GM12878 (cell line): ENCODE measurements around the gene UBAC2. TPM values are rescaled to one million over a fixed set of nuclear protein-coding genes. Genes with fewer than 3 reads are reported as not detected.

Experiments used
- CREB1 ChIP-seq: IDR thresholded peaks from 2 replicates; pipeline ENCODE4 v1.6.1; 2012; ENCODE audit warnings: low read depth, mild to moderate bottlenecking, inconsistent platforms
- E2F8 ChIP-seq: fragments of 450-650 bp; IDR thresholded peaks from 2 replicates; pipeline ENCODE4 v1.6.1; 2018; ENCODE audit warnings: mild to moderate bottlenecking, low read depth, moderate library complexity; ENCODE audit not compliant: partially characterized antibody
- EED ChIP-seq: sonication (generic); IDR thresholded peaks from 2 replicates; pipeline ENCODE4 v1.6.1; 2016; ENCODE audit warnings: antibody characterized with exemption, low read depth
- EGR1 ChIP-seq, 2 experiments: IDR thresholded peaks; 1 replicate in 1 of 2; 2 replicates in 1 of 2; pipeline ENCODE4 v1.6.1; 2011 to 2012; ENCODE audit warnings: low read depth in 2 of 2, low read length in 2 of 2, borderline replicate concordance in 1 of 2, mild to moderate bottlenecking in 1 of 2, moderate library complexity in 1 of 2
- EZH2 ChIP-seq: IDR thresholded peaks from 2 replicates; pipeline ENCODE4 v1.6.1; 2012; ENCODE audit warnings: low read depth, mild to moderate bottlenecking, control low read depth, inconsistent platforms, low read length, borderline replicate concordance; ENCODE audit not compliant: control insufficient read depth
- GATAD2B ChIP-seq: fragments of 450-650 bp; conservative IDR thresholded peaks from 2 replicates; pipeline ENCODE4 v1.6.1; 2017; ENCODE audit warnings: low read depth, mild to moderate bottlenecking, moderate library complexity
- HDAC2 ChIP-seq: fragments of 200-600 bp; sonication (generic); IDR thresholded peaks from 2 replicates; pipeline ENCODE4 v1.6.1; 2017
- IKZF2 ChIP-seq, 2 experiments: fragments of 450-650 bp; IDR thresholded peaks; 2 replicates each; pipeline ENCODE4 v1.6.1; 2017; ENCODE audit warnings: mild to moderate bottlenecking in 2 of 2, moderate library complexity in 2 of 2
- IRF3 ChIP-seq: fragments of 450-650 bp; IDR thresholded peaks from 2 replicates; pipeline ENCODE4 v1.6.1; 2014; ENCODE audit warnings: mild to moderate bottlenecking
- MTA2 ChIP-seq: fragments of 450-650 bp; IDR thresholded peaks from 2 replicates; pipeline ENCODE4 v1.6.1; 2016; ENCODE audit warnings: low read depth, mild to moderate bottlenecking, moderate library complexity
- NFYB ChIP-seq: IDR thresholded peaks from 2 replicates; pipeline ENCODE4 v1.6.1; 2011; ENCODE audit warnings: low read depth, mild to moderate bottlenecking, low read length, improper control_type of control experiment, moderate library complexity; ENCODE audit not compliant: insufficient read depth
- POLR2AphosphoS5 ChIP-seq: IDR thresholded peaks from 2 replicates; pipeline ENCODE4 v1.6.1; 2011; ENCODE audit warnings: mild to moderate bottlenecking, low read length, inconsistent platforms
- RB1 ChIP-seq: fragments of 450-650 bp; formaldehyde crosslinking; IDR thresholded peaks from 2 replicates; pipeline ENCODE4 v1.6.1; 2017; ENCODE audit warnings: mild to moderate bottlenecking, borderline replicate concordance
- RELB ChIP-seq: fragments of 450-650 bp; IDR thresholded peaks from 2 replicates; pipeline ENCODE4 v1.6.1; 2017; ENCODE audit warnings: low read depth, mild to moderate bottlenecking, moderate library complexity
- SIN3A ChIP-seq: IDR thresholded peaks from 2 replicates; pipeline ENCODE4 v1.6.1; 2012; ENCODE audit warnings: low read depth, low read length, improper control_type of control experiment
- STAT1 ChIP-seq: fragments of 450-650 bp; conservative IDR thresholded peaks from 2 replicates; pipeline ENCODE4 v1.6.1; 2014; ENCODE audit warnings: antibody characterized with exemption, mild to moderate bottlenecking
- TCF12 ChIP-seq: IDR thresholded peaks from 2 replicates; pipeline ENCODE4 v1.6.1; 2011; ENCODE audit warnings: low read depth, mild to moderate bottlenecking, low read length
- ZNF217 ChIP-seq: fragments of 450-650 bp; IDR thresholded peaks from 2 replicates; pipeline ENCODE4 v1.6.1; 2017; ENCODE audit warnings: antibody characterized with exemption, mild to moderate bottlenecking
- ZNF274 ChIP-seq: IDR thresholded peaks from one replicate; pipeline ENCODE4 v1.8.0; 2011; ENCODE audit not compliant: insufficient read length, insufficient read depth
- ZNF592 ChIP-seq: fragments of 450-650 bp; IDR thresholded peaks from 2 replicates; pipeline ENCODE4 v1.6.1; 2017; ENCODE audit warnings: mild to moderate bottlenecking, moderate library complexity
- polyA plus RNA-seq, 11 experiments: library from polyadenylated mRNA; depleted of rRNA in 4 of 11; unstranded in 6 of 11; stranded (reverse) in 5 of 11; fragments of >200 nt; fragmentation: Nextera tagmentation in 4 of 11; fragmentation: Illumina TruSeq in 1 of 11; extraction: Ambion mirVana in 4 of 11; extraction: Trizol in 1 of 11; gene quantifications; 1 replicate in 1 of 11; 2 replicates in 10 of 11; pipeline versions ENCODE4 v1.2.1 to v1.2.3, GENCODE V29; 2011 to 2016; ENCODE audit warnings: inconsistent platforms in 2 of 11, missing spikeins in 2 of 11, low read depth in 1 of 11
- total RNA-seq, 4 experiments: library from RNA; depleted of rRNA in 3 of 4; stranded (reverse); fragments of >200 nt in 3 of 4; fragmentation: Illumina TruSeq in 1 of 4; extraction: Trizol in 1 of 4; gene quantifications; 2 replicates each; pipeline versions ENCODE4 v1.2.1 to v1.2.3, GENCODE V29; 2013 to 2021

The UBAC2 gene
- total and polyA plus RNA-seq, 10 of the 15 experiments (the other 5 are each of a cell fraction or from before 2014, with no cell fraction given) = 3.0 to 54.6 (median 17.4) TPM

GRCh38 chr13:99218969-99219368, 18.3 kb downstream of the UBAC2 start (continued):
- TF ChIP-seq IRF3 (no peak), POLR2AphosphoS5 (no peak), EED (no peak), IKZF2 (IDR thresholded peaks at IDR 0.05) (peak in 1 of 2 experiments; percentile 20; a peak in 1 of 4 replicates), E2F8 (no peak), MTA2 (0 out of 2 replicates have a peak, but pooled peaks have one; percentile 16), EZH2 (no peak), ZNF274 (no peak), CREB1 (no peak), NFYB (no peak), TCF12 (no peak), ZNF217 (no peak), EGR1 (IDR thresholded peaks at IDR 0.05; ENCODE audit: borderline replicate concordance in 1 of 2, low read depth in 2 of 2, low read length in 2 of 2) (no peak), SIN3A (no peak), RB1 (no peak), ZNF592 (no peak), STAT1 (no peak), GATAD2B (no peak), HDAC2 (no peak), RELB (no peak)
